Erythroblast (primary cell): ENCODE measurements around the gene PLCD1.
"Not testable (repeated sequence)": the region's sequence is repeated elsewhere in the genome, so short reads cannot be mapped to it uniquely, and the experiment has no call there.

Experiments used
- GATA1 ChIP-seq: IDR thresholded peaks from 2 replicates; pipeline ENCODE4 v1.6.1; 2011; ENCODE audit warnings: low read depth, mild to moderate bottlenecking, control low read depth, low read length, moderate library complexity
- POLR2A ChIP-seq: IDR thresholded peaks from 2 replicates; pipeline ENCODE4 v1.6.1; 2011; ENCODE audit warnings: mild to moderate bottlenecking, low read length

DNA sequence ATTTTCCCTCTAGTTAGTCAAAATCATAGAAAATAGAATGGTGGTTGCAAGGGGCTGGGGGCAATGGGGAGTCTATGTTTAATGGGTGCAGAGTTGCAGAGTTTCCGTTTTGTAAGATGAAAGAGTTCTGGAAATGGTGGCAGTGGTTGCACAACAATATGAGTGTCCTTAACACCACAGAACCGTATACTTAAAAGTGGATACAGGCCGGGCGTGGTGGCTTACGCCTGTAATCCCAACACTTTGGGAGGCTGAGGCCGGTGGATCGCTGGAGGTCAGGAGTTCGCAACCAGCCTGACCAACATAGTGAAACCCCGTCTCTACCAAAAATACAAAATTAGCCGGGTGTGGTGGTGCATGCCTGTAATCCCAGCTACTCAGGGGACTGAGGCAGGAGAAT, 41.1 kb downstream of the PLCD1 start:
- TF ChIP-seq POLR2A, GATA1: not testable (repeated sequence)
